SJCRH30 (cell line): ENCODE measurements around the gene PLCB1. TPM values are rescaled to one million over a fixed set of nuclear protein-coding genes. Genes with fewer than 3 reads are reported as not detected.
"Not testable (repeated sequence)": the region's sequence is repeated elsewhere in the genome, so short reads cannot be mapped to it uniquely, and the experiment has no call there.

Experiments used
- DNase-seq, 2 experiments: peaks; one replicate each; pipeline ENCODE4 v3.0.0-alpha.2; 2015 to 2020
- H3K27ac ChIP-seq: fragments of 250-450 bp; sonication (Bioruptor Pico); 2 replicates; pipeline ENCODE4 v1.5.1; 2020; ENCODE audit warnings: mild to moderate bottlenecking, moderate library complexity
- H3K27me3 ChIP-seq: fragments of 250-450 bp; sonication (Bioruptor Pico); 2 replicates; pipeline ENCODE4 v1.5.1; 2020; ENCODE audit warnings: mild to moderate bottlenecking, moderate library complexity
- H3K36me3 ChIP-seq: fragments of 250-450 bp; sonication (Bioruptor Pico); 2 replicates; pipeline ENCODE4 v1.5.1; 2020; ENCODE audit warnings: mild to moderate bottlenecking, moderate library complexity
- H3K4me1 ChIP-seq: fragments of 250-450 bp; sonication (Bioruptor Pico); 2 replicates; pipeline ENCODE4 v1.5.1; 2020; ENCODE audit warnings: mild to moderate bottlenecking, moderate library complexity
- H3K4me3 ChIP-seq: fragments of 250-450 bp; sonication (Bioruptor Pico); 2 replicates; pipeline ENCODE4 v1.5.1; 2020; ENCODE audit warnings: mild to moderate bottlenecking, moderate library complexity
- H3K9me3 ChIP-seq: fragments of 250-450 bp; sonication (Bioruptor Pico); replicated peaks from 2 replicates; pipeline ENCODE4 v1.5.1; 2020; ENCODE audit warnings: mild to moderate bottlenecking, moderate library complexity
- total RNA-seq: library from RNA; depleted of rRNA; stranded (reverse); fragments of >200 nt; shearing (Covaris generic); gene quantifications from 2 replicates; pipeline ENCODE4 v1.2.3, GENCODE V29; 2014

Gene PLCB1
- total RNA-seq, 1 experiment from 2014 or later, result 13.4 TPM

DNA sequence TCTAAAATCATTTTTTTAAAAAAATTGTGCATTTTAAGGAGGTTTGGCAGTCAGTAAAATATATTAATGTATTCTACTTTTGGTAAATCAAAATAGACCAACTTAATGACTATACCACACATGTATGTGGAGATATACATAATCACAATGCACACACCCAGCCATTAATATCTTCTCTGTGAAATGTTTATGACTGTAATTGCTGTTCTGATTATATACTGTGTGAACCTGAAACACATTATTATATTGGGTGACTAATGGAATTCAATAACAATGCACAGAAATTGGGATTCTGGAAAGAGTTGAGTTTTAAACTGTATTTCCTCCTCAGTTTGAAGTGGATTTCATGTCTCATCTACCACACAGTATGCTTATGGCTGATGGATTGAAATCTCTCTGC, 233.6 kb downstream of the PLCB1 start:
- Histone ChIP-seq H3K4me1 (no peaks in the 10 kb centered on the region), H3K27me3 (no peaks in the 10 kb centered on the region), H3K36me3 (no peaks in the 10 kb centered on the region)

DNA sequence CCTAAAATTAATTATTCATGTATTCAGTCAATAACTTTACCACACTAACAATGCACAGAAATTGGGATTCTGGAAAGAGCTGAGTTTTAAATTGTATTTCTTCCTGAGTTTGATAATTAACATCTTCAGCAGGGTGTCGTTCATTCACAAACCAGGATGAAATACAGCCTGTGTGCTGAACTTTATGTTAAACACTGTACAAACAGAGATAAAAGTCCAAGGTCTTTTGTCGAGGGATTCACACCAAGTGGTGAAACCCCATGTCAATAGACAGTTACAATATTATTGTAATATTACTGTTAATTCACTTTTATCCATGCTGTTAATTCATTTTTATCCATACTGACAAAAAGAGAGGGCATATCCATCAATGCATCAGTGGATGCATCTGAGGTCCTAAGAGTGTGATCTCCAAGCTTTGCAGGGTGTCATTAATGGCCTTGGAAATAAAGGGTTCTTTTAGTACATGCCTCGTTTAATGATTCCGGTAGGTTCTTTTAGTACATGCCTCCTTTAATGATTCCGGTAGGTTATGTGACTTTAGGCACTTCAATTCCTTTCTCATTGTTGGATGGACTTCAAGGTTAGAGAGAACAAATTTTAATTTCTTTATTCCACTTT, 234.3 kb downstream of the PLCB1 start:
- H3K4me3 ChIP-seq, result no peak overlapping the region
- no peaks in the 10 kb centered on the region for H3K9me3 ChIP-seq
- H3K4me1 ChIP-seq, result no peaks in the 10 kb centered on the region
- no peaks in the 10 kb centered on the region for H3K27me3 ChIP-seq
- no peak overlapping the region for H3K27ac ChIP-seq
- DNase-seq, result no peak
- H3K36me3 ChIP-seq, result no peaks in the 10 kb centered on the region

More for the DNA sequence above, 233.6 kb downstream of the PLCB1 start:
- no peak for DNase-seq
- H3K27ac ChIP-seq, result no peak overlapping the region
- H3K9me3 ChIP-seq, result no peaks in the 10 kb centered on the region
- no peak overlapping the region for H3K4me3 ChIP-seq

GRCh38 chr20:8367689-8368088, 235.6 kb downstream of the PLCB1 start:
- H3K27me3 ChIP-seq, result no peaks in the 10 kb centered on the region; the same call in 1 of the 2 replicates
- no peak overlapping the region for H3K4me3 ChIP-seq
- H3K27ac ChIP-seq, result no peak overlapping the region
- DNase-seq, result no peak
- H3K36me3 ChIP-seq, result no peaks in the 10 kb centered on the region
- H3K4me1 ChIP-seq, result no peaks in the 10 kb centered on the region
- no peaks in the 10 kb centered on the region for H3K9me3 ChIP-seq

- Histone ChIP-seq H3K9me3 (no peaks in the 10 kb centered on the region), H3K4me1 (no peaks in the 10 kb centered on the region), H3K4me3 (no peak overlapping the region), H3K36me3 (no peaks in the 10 kb centered on the region), H3K27ac (no peak overlapping the region), H3K27me3 (no peaks in the 10 kb centered on the region; the same call in 1 of the 2 replicates)
- no peak for DNase-seq
These were observed 236.6 kb downstream of the PLCB1 start for GRCh38 chr20:8368670-8369069.

- Histone ChIP-seq H3K4me1 (no peaks in the 10 kb centered on the region), H3K27ac (no peak overlapping the region)
- DNase-seq, result no peak
These were observed 237.2 kb downstream of the PLCB1 start for GRCh38 chr20:8369311-8369710.

GRCh38 chr20:8370774-8371173, 238.7 kb downstream of the PLCB1 start:
- DNase-seq, result no peak
- H3K4me3 ChIP-seq, result no peak overlapping the region
- H3K36me3 ChIP-seq, result no peaks in the 10 kb centered on the region
- H3K4me1 ChIP-seq, result no peaks in the 10 kb centered on the region
- H3K27me3 ChIP-seq, result no peaks in the 10 kb centered on the region; the same call in 1 of the 2 replicates
- H3K27ac ChIP-seq, result no peak overlapping the region
- no peaks in the 10 kb centered on the region for H3K9me3 ChIP-seq

More at GRCh38 chr20:8369311-8369710, 237.2 kb downstream of the PLCB1 start:
- Histone ChIP-seq H3K9me3 (no peaks in the 10 kb centered on the region), H3K36me3 (no peaks in the 10 kb centered on the region), H3K4me3 (no peak overlapping the region), H3K27me3 (no peaks in the 10 kb centered on the region; the same call in 1 of the 2 replicates)

DNA sequence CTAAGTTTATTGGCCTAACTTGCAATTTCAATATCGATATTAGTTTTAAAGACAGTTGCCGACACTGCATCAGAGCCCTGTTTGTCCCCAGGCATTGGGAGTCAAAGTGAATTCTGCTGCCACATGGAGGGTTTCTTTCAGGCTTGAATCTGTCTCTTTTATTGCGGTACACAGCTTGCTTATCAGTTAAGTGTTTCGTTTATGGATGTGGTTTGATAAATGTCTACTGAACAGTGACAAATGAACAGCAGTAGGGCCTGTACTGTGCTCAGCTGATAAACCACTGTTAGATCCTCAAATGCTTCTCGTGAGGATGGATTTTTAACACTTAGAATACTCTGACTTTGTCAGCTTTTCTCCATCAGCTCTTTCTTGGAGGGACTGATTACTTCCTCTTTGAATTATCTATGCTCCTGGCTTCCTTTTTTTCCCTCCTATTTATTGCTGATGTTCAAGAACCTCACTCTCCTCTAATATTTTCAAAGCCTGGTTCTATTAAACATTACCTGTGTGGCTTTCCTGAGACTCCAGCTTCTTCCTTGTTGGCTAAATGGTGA, 240.8 kb downstream of the PLCB1 start:
- no peak overlapping the region for H3K4me3 ChIP-seq
- no peak overlapping the region for H3K27ac ChIP-seq
- H3K9me3 ChIP-seq, result no peaks in the 10 kb centered on the region
- DNase-seq, result no peak
- no peaks in the 10 kb centered on the region; the same call in 1 of the 2 replicates for H3K27me3 ChIP-seq
- no peaks in the 10 kb centered on the region for H3K36me3 ChIP-seq
- H3K4me1 ChIP-seq, result no peaks in the 10 kb centered on the region

DNA sequence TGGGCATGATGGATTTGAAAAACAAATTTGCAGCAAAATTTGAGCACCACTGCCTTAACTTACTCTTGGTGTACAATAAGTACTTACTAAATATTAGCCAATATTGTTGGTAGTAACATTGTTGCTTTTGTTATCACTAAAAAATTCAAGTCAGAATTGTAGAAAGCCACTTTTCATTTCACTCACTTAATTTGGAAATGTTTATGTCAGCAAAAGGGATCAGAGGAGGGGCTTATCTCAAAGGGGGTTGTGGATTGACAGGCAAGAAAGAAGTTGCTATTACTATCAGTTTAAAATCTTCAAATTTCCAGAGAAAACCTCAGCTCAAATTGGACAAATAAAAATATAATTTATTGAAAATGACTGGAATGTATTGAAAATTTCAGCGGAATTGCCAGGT, 241.5 kb downstream of the PLCB1 start:
- Histone ChIP-seq H3K36me3 (no peaks in the 10 kb centered on the region), H3K27ac (no peak overlapping the region), H3K4me1 (no peaks in the 10 kb centered on the region), H3K27me3 (no peaks in the 10 kb centered on the region; the same call in 1 of the 2 replicates), H3K9me3 (no peaks in the 10 kb centered on the region), H3K4me3 (no peak overlapping the region)
- DNase-seq, result no peak

- Histone ChIP-seq H3K9me3 (no peaks in the 10 kb centered on the region), H3K27ac (no peak overlapping the region), H3K4me3 (no peak overlapping the region), H3K27me3 (no peaks in the 10 kb centered on the region; the same call in 1 of the 2 replicates), H3K4me1 (no peaks in the 10 kb centered on the region), H3K36me3 (no peaks in the 10 kb centered on the region)
- DNase-seq, result no peak
These were observed 243.8 kb downstream of the PLCB1 start for GRCh38 chr20:8375898-8376297.

DNA sequence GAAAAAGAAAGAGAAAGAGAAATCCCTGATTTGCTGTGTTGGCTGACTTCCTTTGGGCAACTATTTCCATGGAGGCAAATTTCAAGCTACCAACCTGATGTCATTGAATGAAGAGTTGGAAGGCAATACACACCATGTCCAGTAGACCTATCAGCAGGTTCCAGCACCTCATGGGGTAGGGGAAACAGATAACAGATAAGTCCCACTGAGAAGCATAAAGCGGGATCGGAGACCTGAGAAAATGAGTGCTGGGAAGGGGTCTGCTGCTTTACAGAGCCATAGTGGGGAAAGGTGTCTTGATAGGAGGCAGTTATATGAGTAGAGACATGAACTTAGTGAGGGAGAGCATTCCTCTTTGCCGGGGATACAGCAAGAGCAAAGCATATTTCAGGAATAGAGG, 244.9 kb downstream of the PLCB1 start:
- H3K27ac ChIP-seq, result no peak overlapping the region
- DNase-seq, result no peak
- H3K4me3 ChIP-seq, result no peak overlapping the region
- no peaks in the 10 kb centered on the region; the same call in 1 of the 2 replicates for H3K27me3 ChIP-seq
- no peaks in the 10 kb centered on the region for H3K4me1 ChIP-seq
- no peaks in the 10 kb centered on the region for H3K36me3 ChIP-seq
- no peaks in the 10 kb centered on the region for H3K9me3 ChIP-seq

GRCh38 chr20:8379125-8379524, 247.1 kb downstream of the PLCB1 start:
- not testable (repeated sequence) for H3K4me3 ChIP-seq, H3K27ac ChIP-seq, H3K27me3 ChIP-seq, H3K36me3 ChIP-seq, H3K4me1 ChIP-seq, H3K9me3 ChIP-seq, DNase-seq

- Histone ChIP-seq H3K27me3 (no peaks in the 10 kb centered on the region), H3K9me3 (no peaks in the 10 kb centered on the region), H3K27ac (no peak overlapping the region), H3K4me1 (peaks cover 8% of the 10 kb centered on the region; the same call in 1 of the 2 replicates), H3K4me3 (no peak overlapping the region), H3K36me3 (no peaks in the 10 kb centered on the region)
- DNase-seq, result peak; percentile 84 to 85
These were observed 253.2 kb downstream of the PLCB1 start for GRCh38 chr20:8385247-8385646.

- no peak for DNase-seq
- H3K36me3 ChIP-seq, result no peaks in the 10 kb centered on the region
- H3K4me3 ChIP-seq, result no peak overlapping the region
- no peaks in the 10 kb centered on the region for H3K9me3 ChIP-seq
- H3K4me1 ChIP-seq, result peaks cover 8% of the 10 kb centered on the region; the same call in 1 of the 2 replicates
- no peaks in the 10 kb centered on the region for H3K27me3 ChIP-seq
- no peak overlapping the region for H3K27ac ChIP-seq
These were observed 254.9 kb downstream of the PLCB1 start for GRCh38 chr20:8386991-8387390.

GRCh38 chr20:8388141-8388540, 256.1 kb downstream of the PLCB1 start:
- Histone ChIP-seq H3K9me3 (no peaks in the 10 kb centered on the region), H3K27ac (no peak overlapping the region), H3K4me3 (no peak overlapping the region), H3K27me3 (no peaks in the 10 kb centered on the region), H3K4me1 (peaks cover 8% of the 10 kb centered on the region; the same call in 1 of the 2 replicates), H3K36me3 (no peaks in the 10 kb centered on the region)
- no peak for DNase-seq

- DNase-seq, result no peak
These were observed 256.6 kb downstream of the PLCB1 start for GRCh38 chr20:8388707-8389106.

More at GRCh38 chr20:8388707-8389106, 256.6 kb downstream of the PLCB1 start:
- no peak overlapping the region for H3K4me3 ChIP-seq
- no peaks in the 10 kb centered on the region for H3K27me3 ChIP-seq
- no peaks in the 10 kb centered on the region for H3K36me3 ChIP-seq
- H3K4me1 ChIP-seq, result peaks cover 8% of the 10 kb centered on the region; the same call in 1 of the 2 replicates
- no peak overlapping the region for H3K27ac ChIP-seq
- H3K9me3 ChIP-seq, result no peaks in the 10 kb centered on the region
